ENCODE measurements around the gene EFCAB11. TPM values are rescaled to one million over a fixed set of nuclear protein-coding genes. Genes with fewer than 3 reads are reported as not detected.

EFCAB11 gene
- total RNA-seq, 4 donors from 2014 or later, result 3.4 to 8.0 (median 5.5) TPM

- Histone ChIP-seq H3K36me3 (no peaks in the 10 kb centered on the region), H3K4me1 (peaks cover 5 to 31% (median 12%) of the 10 kb centered on the region in 3 donors), H3K9me3 (no peaks in the 10 kb centered on the region), H3K27ac (no peak overlapping the region), H3K27me3 (no peaks in the 10 kb centered on the region), H3K4me3 (no peak overlapping the region)
- DNase-seq, result no peak
- intact Hi-C loops (cut with DNase I), result no loop called here
- TF ChIP-seq POLR2A (IDR thresholded peaks at IDR 0.05) (no peak), CTCF (IDR thresholded peaks at IDR 0.05) (no peak)
- 41 to 44% methylated on average over 5 of the region's 5 CpGs for WGBS, 2 donors
Observed at GRCh38 chr14:89910691-89911009, 43.9 kb downstream of the EFCAB11 start.

GRCh38 chr14:89909586-89909985, 44.9 kb downstream of the EFCAB11 start:
- intact Hi-C loops (cut with DNase I), result no loop called here
- DNase-seq, result no peak
- H3K4me1 ChIP-seq, result peaks cover 5 to 31% (median 12%) of the 10 kb centered on the region in 3 donors
- no peaks in the 10 kb centered on the region for H3K9me3 ChIP-seq
- H3K27me3 ChIP-seq, result no peaks in the 10 kb centered on the region
- H3K36me3 ChIP-seq, result no peaks in the 10 kb centered on the region
- TF ChIP-seq POLR2A (IDR thresholded peaks at IDR 0.05) (no peak), CTCF (IDR thresholded peaks at IDR 0.05) (no peak)
- WGBS, 2 donors, result 96 to 97% methylated on average over 9 of the region's 9 CpGs
- no peak overlapping the region for H3K4me3 ChIP-seq
- H3K27ac ChIP-seq, result no peak overlapping the region

GRCh38 chr14:89908712-89909450, 45.6 kb downstream of the EFCAB11 start:
- intact Hi-C loops (cut with DNase I), result no loop called here
- TF ChIP-seq CTCF (IDR thresholded peaks at IDR 0.05) (no peak), POLR2A (IDR thresholded peaks at IDR 0.05) (no peak)
- Histone ChIP-seq H3K27me3 (no peaks in the 10 kb centered on the region), H3K27ac (no peak overlapping the region), H3K4me3 (no peak overlapping the region), H3K4me1 (peaks cover 5 to 31% (median 12%) of the 10 kb centered on the region in 3 donors), H3K9me3 (no peaks in the 10 kb centered on the region), H3K36me3 (no peaks in the 10 kb centered on the region)
- DNase-seq, result no peak
- WGBS, 2 donors, result 68 to 77% methylated on average over 9 of the region's 9 CpGs

- no peak for DNase-seq
- Histone ChIP-seq H3K4me3 (no peak overlapping the region), H3K36me3 (no peaks in the 10 kb centered on the region), H3K4me1 (peaks cover 5 to 24% (median 8%) of the 10 kb centered on the region in 3 donors), H3K27me3 (no peaks in the 10 kb centered on the region), H3K27ac (no peak overlapping the region), H3K9me3 (no peaks in the 10 kb centered on the region)
- 85 to 88% methylated on average over 4 of the region's 4 CpGs for WGBS, 2 donors
- intact Hi-C loops (cut with DNase I), result no loop called here
- TF ChIP-seq POLR2A (IDR thresholded peaks at IDR 0.05) (no peak), CTCF (IDR thresholded peaks at IDR 0.05) (no peak)
Observed at GRCh38 chr14:89907655-89908054, 46.9 kb downstream of the EFCAB11 start.

- no peak overlapping the region for H3K27ac ChIP-seq
- H3K27me3 ChIP-seq, result no peaks in the 10 kb centered on the region
- no peaks in the 10 kb centered on the region for H3K9me3 ChIP-seq
- no peak for TF ChIP-seq POLR2A (IDR thresholded peaks at IDR 0.05)
- no peak for TF ChIP-seq CTCF (IDR thresholded peaks at IDR 0.05)
- intact Hi-C loops (cut with DNase I), result no loop called here
- no peak for DNase-seq
- no peak overlapping the region for H3K4me3 ChIP-seq
- H3K4me1 ChIP-seq, result peaks cover 0 to 7% (median 2%) of the 10 kb centered on the region in 3 donors
- H3K36me3 ChIP-seq, result no peaks in the 10 kb centered on the region
Observed at GRCh38 chr14:89906000-89906399, 48.5 kb downstream of the EFCAB11 start.

Data from esophagus squamous epithelium (tissue), 5 donors.